Activated naive CD8-positive, alpha-beta T cell treated with anti-CD3 and anti-CD28 coated beads, Interleukin-2, amount 10 ng/mL, durations not matched to agents 7 days and 5 days (primary cell): ENCODE data around the gene UBE2I. TPM values are rescaled to one million over a fixed set of nuclear protein-coding genes. Genes with fewer than 3 reads are reported as not detected.

Experiments used
- ATAC-seq: fragments of 150-1000 bp; cut with Tn5 transposase; one replicate; pipeline ENCODE4 v1.10.0; 2021; ENCODE audit warnings: low read depth, moderate library complexity
- POLR2A ChIA-PET: fragments of 350-600 bp; sonication (Branson Sonifier 250); formaldehyde crosslinking; loops from one replicate; lab custom pipeline; 2021; ENCODE audit warnings: antibody characterized with exemption; lab: Charles Lee
- DNase-seq: peaks from one replicate; pipeline ENCODE4 v3.0.0; 2021
- H3K27ac Mint-ChIP-seq: one replicate; pipeline ENCODE4 v1.8.0; 2022; ENCODE audit warnings: mild to moderate bottlenecking, mixed read lengths
- H3K27me3 Mint-ChIP-seq: one replicate; pipeline ENCODE4 v1.8.0; 2022; ENCODE audit warnings: mild to moderate bottlenecking, moderate library complexity, mixed read lengths
- H3K36me3 Mint-ChIP-seq: one replicate; pipeline ENCODE4 v1.8.0; 2021; ENCODE audit warnings: mild to moderate bottlenecking, mixed read lengths
- H3K4me1 Mint-ChIP-seq: one replicate; pipeline ENCODE4 v1.8.0; 2021; ENCODE audit warnings: mixed read lengths
- H3K4me3 Mint-ChIP-seq: one replicate; pipeline ENCODE4 v1.8.0; 2022; ENCODE audit warnings: mild to moderate bottlenecking, moderate library complexity, mixed read lengths
- H3K9me3 Mint-ChIP-seq: one replicate; pipeline ENCODE4 v1.8.0; 2021; ENCODE audit warnings: mixed read lengths
- total RNA-seq, 2 experiments: library from RNA; stranded (reverse); gene quantifications; one replicate each; pipeline ENCODE4 v1.2.3, GENCODE V29; 2021

UBE2I gene
- total RNA-seq, 2 experiments from 2014 or later = 211 to 232 TPM

DNA sequence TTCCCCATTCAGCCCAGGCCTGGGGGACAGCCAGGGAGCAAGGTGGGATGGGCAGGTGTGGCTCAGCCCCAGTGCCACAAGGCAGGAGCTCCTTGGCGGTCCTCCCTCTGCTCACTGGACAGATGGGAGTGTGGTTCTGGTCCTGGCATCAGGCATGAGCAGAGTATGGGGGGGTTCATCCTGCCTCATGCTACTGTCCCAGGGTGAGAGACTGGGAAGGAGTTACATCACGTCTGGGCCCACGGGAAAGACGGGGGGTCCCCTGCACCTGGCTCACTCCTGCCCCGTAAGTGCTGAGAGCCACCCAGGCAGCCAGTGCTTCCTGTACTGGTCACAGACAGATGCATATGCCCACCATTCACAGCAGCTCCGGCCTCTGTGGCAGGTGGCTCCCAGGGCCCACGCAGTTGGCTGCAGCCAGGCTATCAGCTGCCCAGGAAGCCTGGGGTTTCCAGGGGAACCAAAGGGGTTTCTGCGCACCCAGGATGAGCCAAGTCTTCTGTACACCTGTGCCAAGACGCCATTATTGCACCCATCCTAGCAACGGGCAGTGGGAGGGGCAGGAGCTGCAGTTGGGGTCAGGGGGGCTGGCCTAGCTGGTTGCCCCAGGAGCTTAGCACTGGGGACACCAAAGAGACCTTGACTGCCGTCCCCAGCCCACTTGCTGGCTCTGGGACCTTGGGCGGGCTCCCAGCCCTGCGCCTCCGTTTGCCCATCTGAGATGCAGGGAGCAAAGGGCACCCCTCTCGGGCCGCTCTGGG, 26.0 kb downstream of the UBE2I start:
- no peaks in the 10 kb centered on the region for H3K36me3 Mint-ChIP-seq
- H3K4me1 Mint-ChIP-seq = peaks cover 3% of the 10 kb centered on the region
- no peak overlapping the region for H3K27ac Mint-ChIP-seq
- POLR2A ChIA-PET = interaction anchor here (0.7 to 1.4 kb wide), 4 partner anchors 14 to 31 kb away, joined by 3 to 5 read pairs (median 3); partner anchors contain the start of gene UBE2I
- ATAC-seq (no peak), DNase-seq (no peak)
- H3K9me3 Mint-ChIP-seq = no peaks in the 10 kb centered on the region
- no peak overlapping the region for H3K4me3 Mint-ChIP-seq
- peaks cover 32% of the 10 kb centered on the region for H3K27me3 Mint-ChIP-seq

DNA sequence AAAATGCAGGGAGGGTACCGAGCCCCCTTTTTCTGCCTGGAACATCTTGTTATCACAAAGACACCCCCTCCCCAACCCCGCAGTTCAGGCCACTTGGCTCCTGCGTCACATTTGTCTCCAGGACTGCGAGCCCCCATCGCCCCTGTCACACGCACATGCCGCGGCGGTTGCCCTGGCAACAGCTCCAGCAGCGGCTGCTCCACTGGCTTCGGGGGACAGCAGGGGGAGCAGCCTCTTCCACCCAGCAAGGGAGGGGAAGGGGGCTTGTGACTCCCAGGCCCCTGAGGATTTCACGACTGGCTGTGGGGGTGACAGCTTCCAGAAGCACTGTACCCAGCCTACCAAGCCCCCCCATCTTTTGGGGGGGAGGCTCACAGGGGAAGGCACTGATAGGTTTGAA, 26.6 kb downstream of the UBE2I start:
- Mint-ChIP-seq H3K36me3 (no peaks in the 10 kb centered on the region), H3K27ac (no peak overlapping the region), H3K4me3 (no peak overlapping the region), H3K9me3 (no peaks in the 10 kb centered on the region), H3K4me1 (peaks cover 3% of the 10 kb centered on the region), H3K27me3 (peaks cover 32% of the 10 kb centered on the region)
- POLR2A ChIA-PET = interaction anchor here (0.7 to 1.4 kb wide), 3 partner anchors 13 to 30 kb away, joined by 3 to 5 read pairs (median 3); partner anchors contain the start of gene UBE2I
- DNase-seq = no peak
- ATAC-seq = no peak

DNA sequence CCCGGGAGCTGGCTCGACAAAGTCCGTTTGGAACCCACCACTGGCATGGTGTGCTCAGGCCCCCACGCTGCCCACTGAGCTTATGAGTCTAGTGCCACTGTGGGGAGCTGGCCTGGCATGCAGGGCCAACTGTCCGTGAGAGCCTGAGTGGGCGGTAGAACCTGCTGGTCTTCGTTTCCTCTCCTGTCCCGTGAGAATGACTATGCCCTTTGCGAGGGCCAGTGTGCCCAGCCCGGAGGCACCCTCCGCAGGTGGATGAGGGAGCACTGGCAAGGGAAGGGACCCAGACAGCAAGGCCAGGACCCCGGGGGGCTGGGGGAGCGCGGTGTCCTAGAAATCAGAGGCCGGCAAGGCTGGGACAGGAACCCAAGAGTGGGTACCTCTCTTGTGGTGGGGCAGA, 27.2 kb downstream of the UBE2I start:
- ATAC-seq (no peak), DNase-seq (no peak)
- Mint-ChIP-seq H3K4me1 (peaks cover 2% of the 10 kb centered on the region), H3K27me3 (peaks cover 27% of the 10 kb centered on the region), H3K9me3 (no peaks in the 10 kb centered on the region), H3K36me3 (no peaks in the 10 kb centered on the region), H3K27ac (no peak overlapping the region), H3K4me3 (no peak overlapping the region)
- POLR2A ChIA-PET = interaction anchor here (1.4 kb wide), 1 partner anchor 27 kb away, joined by 5 read pairs; the partner anchor contains the start of gene UBE2I

DNA sequence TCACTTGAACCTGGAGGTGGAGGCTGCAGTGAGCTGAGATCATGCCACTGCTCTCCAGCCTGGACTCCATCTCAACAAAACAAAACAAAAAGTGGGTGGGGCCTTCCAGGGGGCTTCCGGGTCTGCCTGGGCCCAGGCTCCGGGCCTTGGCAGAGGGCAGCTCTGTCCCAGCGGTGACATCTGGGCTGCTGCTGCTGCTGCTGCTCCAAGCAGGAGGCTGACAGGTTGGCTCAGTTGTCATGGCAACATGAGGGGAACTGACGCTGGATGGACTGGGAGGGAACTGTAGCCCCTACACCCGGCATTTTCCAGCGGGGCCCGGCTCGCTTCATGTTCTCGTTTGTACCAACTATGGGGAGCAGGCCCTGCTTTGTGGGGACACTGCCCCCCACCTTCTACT, 28.1 kb downstream of the UBE2I start:
- Mint-ChIP-seq H3K4me3 (no peak overlapping the region), H3K4me1 (peaks cover 3% of the 10 kb centered on the region), H3K9me3 (no peaks in the 10 kb centered on the region), H3K27me3 (peaks cover 20% of the 10 kb centered on the region), H3K36me3 (no peaks in the 10 kb centered on the region), H3K27ac (no peak overlapping the region)
- DNase-seq (no peak), ATAC-seq (no peak)
- POLR2A ChIA-PET = no interaction called here

GRCh38 chr16:1338119-1338730, 28.8 kb downstream of the UBE2I start:
- ATAC-seq (no peak), DNase-seq (no peak)
- Mint-ChIP-seq H3K36me3 (no peaks in the 10 kb centered on the region), H3K9me3 (no peaks in the 10 kb centered on the region), H3K27ac (no peak overlapping the region), H3K27me3 (peaks cover 17% of the 10 kb centered on the region), H3K4me1 (peaks cover 6% of the 10 kb centered on the region), H3K4me3 (no peak overlapping the region)
- POLR2A ChIA-PET = no interaction called here

- no peaks in the 10 kb centered on the region for H3K9me3 Mint-ChIP-seq
- H3K27ac Mint-ChIP-seq = no peak overlapping the region
- POLR2A ChIA-PET = no interaction called here
- peaks cover 9% of the 10 kb centered on the region for H3K4me1 Mint-ChIP-seq
- H3K36me3 Mint-ChIP-seq = no peaks in the 10 kb centered on the region
- DNase-seq = no peak
- H3K27me3 Mint-ChIP-seq = peaks cover 17% of the 10 kb centered on the region
- no peak overlapping the region for H3K4me3 Mint-ChIP-seq
- ATAC-seq = no peak
These were observed 29.6 kb downstream of the UBE2I start for GRCh38 chr16:1338855-1339675.

GRCh38 chr16:1340730-1341494, 31.5 kb downstream of the UBE2I start:
- POLR2A ChIA-PET = no interaction called here
- peaks cover 3% of the 10 kb centered on the region for H3K27me3 Mint-ChIP-seq
- H3K9me3 Mint-ChIP-seq = no peaks in the 10 kb centered on the region
- H3K27ac Mint-ChIP-seq = no peak overlapping the region
- DNase-seq (no peak), ATAC-seq (no peak)
- H3K36me3 Mint-ChIP-seq = no peaks in the 10 kb centered on the region
- H3K4me3 Mint-ChIP-seq = no peak overlapping the region
- peaks cover 9% of the 10 kb centered on the region for H3K4me1 Mint-ChIP-seq

- Mint-ChIP-seq H3K9me3 (no peaks in the 10 kb centered on the region), H3K27me3 (no peaks in the 10 kb centered on the region), H3K27ac (peak overlapping the region; percentile 63), H3K4me1 (peaks cover 9% of the 10 kb centered on the region), H3K36me3 (no peaks in the 10 kb centered on the region), H3K4me3 (peak overlapping the region; percentile 74)
- DNase-seq (no peak), ATAC-seq (no peak)
- POLR2A ChIA-PET = interaction anchor here (0.6 to 1.6 kb wide), 6 partner anchors 9 to 535 kb away, joined by 3 to 8 read pairs (median 5); no protein-coding TSS in a partner anchor
These were observed 32.3 kb downstream of the UBE2I start for GRCh38 chr16:1341495-1342420.

DNA sequence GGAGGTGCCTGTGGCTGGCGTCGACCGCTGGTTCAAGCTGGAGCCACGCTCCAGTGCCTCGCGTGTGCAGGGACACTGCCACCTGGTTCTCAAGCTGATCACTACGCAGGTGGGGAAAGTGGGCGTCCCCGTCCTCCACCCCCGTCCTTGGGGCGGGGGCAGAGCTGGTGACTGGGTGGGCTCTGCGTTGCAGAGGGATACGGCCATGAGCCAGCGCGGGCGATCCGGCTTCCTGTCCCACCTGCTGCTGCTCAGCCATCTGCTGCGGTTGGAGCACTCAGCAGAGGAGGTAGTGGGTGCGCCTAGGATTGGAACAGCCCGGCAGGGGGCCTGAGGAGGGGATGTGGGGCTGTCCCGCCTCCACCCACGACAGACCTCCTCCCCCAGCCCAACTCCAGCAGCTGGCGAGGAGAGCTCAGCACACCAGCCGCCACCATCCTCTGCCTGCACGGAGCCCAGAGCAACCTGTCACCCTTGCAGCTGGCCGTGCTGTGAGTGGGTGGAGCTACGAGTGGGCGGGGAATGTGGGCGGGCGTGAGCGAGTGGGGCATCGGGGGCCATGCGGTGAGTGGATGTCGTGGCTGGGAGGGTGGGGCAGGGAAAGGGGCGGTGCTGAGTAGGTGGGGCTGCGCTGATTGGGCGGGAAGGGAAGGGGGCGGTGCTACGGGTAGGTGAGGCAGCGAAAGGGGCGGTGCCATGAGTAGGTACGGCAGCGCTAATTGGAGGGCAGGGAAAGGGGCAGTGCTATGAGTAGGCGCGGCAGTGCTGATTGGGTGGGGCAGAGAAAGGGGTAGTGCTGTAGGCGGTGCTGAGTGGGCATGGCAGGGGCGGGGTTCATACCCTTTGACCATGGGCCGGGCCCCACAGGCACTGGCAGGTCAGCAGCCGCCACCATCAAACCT, 33.3 kb downstream of the UBE2I start:
- ATAC-seq (peak; percentile 90), DNase-seq (peak; percentile 96)
- POLR2A ChIA-PET = interaction anchor here (0.6 to 1.6 kb wide), 9 partner anchors 8 to 536 kb away, joined by 3 to 8 read pairs (median 4); partner anchors contain the start of genes UBE2I and UQCC4
- peak overlapping the region; percentile 74 for H3K4me3 Mint-ChIP-seq
- H3K27me3 Mint-ChIP-seq = no peaks in the 10 kb centered on the region
- H3K27ac Mint-ChIP-seq = peak overlapping the region; percentile 63
- H3K4me1 Mint-ChIP-seq = peaks cover 9% of the 10 kb centered on the region
- no peaks in the 10 kb centered on the region for H3K36me3 Mint-ChIP-seq
- H3K9me3 Mint-ChIP-seq = no peaks in the 10 kb centered on the region

DNA sequence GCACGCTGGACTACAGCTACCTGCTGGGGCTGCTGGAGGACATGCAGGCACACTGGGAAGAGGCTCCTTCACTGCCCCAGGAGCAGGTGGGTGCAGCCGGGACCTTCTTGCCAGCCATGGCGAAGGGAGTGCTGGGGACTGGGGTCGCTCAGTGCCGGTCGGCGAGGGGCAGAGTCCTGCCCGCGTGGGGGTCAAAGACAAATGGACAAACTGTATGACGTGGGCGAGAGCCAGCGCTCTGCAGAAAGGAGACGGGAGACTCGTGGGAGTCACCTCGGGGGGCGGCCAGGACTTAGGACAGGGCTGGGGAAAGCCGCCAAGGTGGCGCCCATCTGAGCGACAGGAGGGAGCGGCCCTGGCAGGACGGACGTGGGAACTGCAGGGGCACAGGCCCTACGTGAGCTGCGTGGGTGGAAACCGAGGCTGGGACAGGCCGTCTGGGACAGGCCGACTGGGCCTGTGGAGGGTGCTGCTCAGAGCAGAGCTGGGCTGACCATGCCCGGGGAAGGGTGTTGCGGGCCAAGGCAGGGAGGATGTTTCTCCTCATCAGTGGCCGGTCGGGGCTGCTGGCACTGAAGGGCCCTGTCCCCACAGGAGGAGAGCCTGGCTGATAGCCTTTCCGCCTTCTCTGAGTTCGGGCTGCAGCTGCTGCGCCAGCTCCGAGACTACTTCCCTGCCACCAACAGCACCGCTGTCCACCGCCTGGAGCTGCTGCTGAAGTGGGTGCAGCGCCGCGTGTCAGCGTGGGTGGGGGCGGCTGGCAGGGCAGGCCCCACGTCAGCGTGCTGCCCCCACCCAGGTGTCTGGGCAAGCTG, 34.2 kb downstream of the UBE2I start:
- DNase-seq (no peak), ATAC-seq (no peak)
- Mint-ChIP-seq H3K27me3 (no peaks in the 10 kb centered on the region), H3K4me1 (peaks cover 9% of the 10 kb centered on the region), H3K4me3 (peak overlapping the region; percentile 74), H3K36me3 (no peaks in the 10 kb centered on the region), H3K9me3 (no peaks in the 10 kb centered on the region), H3K27ac (peak overlapping the region; percentile 58)
- POLR2A ChIA-PET = interaction anchor here (0.8 to 1.6 kb wide), 5 partner anchors 7 to 77 kb away, joined by 3 to 7 read pairs (median 4); partner anchors contain the start of genes UBE2I and UQCC4
